HEK293T (cell line): Measurements from ENCODE around the gene GTF2B.

Source experiments
- BHLHE40 ChIP-seq: fragments of 450-650 bp; IDR thresholded peaks from 2 replicates; pipeline ENCODE4 v1.6.1; 2016; ENCODE audit warnings: mild to moderate bottlenecking, moderate library complexity, borderline replicate concordance
- FOXA1 ChIP-seq: fragments of 450-650 bp; IDR thresholded peaks from 2 replicates; pipeline ENCODE4 v1.6.1; 2016; ENCODE audit warnings: mild to moderate bottlenecking
- HDGF ChIP-seq: fragments of 450-650 bp; IDR thresholded peaks from 2 replicates; pipeline ENCODE4 v1.6.1; 2017; ENCODE audit warnings: antibody characterized with exemption, borderline replicate concordance
- SP1 ChIP-seq: fragments of 450-650 bp; IDR thresholded peaks from 2 replicates; pipeline ENCODE4 v1.6.1; 2017
- TF ChIP-seq, protein P1 (sequence below): fragments of 450-650 bp; IDR thresholded peaks from 2 replicates; pipeline ENCODE4 v1.6.1; 2016

DNA sequence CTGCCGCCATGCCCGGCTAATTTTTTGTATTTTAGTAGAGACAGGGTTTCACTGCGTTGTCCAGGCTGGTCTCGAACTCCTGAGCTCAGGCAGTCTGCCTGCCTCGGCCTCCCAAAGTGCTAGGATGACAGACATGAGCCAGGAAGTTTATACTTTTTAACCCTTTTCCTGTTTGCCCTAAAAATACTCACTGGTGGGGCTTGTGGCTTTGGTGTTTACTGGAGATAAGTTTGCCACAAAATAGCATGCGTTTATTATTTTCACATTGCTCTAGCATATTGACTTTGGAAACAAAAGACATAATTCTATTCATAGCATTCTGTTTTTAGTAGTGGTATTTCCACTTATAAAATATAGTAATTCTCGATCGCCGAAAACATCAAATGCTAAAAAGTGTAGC, 19.8 kb upstream of the GTF2B start:
- no peak for TF ChIP-seq BHLHE40
- no peak for TF ChIP-seq FOXA1
- TF ChIP-seq, protein P1, sequence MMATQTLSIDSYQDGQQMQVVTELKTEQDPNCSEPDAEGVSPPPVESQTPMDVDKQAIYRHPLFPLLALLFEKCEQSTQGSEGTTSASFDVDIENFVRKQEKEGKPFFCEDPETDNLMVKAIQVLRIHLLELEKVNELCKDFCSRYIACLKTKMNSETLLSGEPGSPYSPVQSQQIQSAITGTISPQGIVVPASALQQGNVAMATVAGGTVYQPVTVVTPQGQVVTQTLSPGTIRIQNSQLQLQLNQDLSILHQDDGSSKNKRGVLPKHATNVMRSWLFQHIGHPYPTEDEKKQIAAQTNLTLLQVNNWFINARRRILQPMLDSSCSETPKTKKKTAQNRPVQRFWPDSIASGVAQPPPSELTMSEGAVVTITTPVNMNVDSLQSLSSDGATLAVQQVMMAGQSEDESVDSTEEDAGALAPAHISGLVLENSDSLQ, result no peak
- TF ChIP-seq SP1, result no peak
- TF ChIP-seq HDGF, result no peak
